Thyroid gland (tissue), 4 donors: ENCODE measurements around the gene CPA2.

ENCODE experiments used
- CTCF ChIP-seq, 6 experiments: fragments of 200-600 bp in 3 of 6; fragments of 450-650 bp in 3 of 6; sonication (generic) in 3 of 6; IDR thresholded peaks; one replicate each; pipeline ENCODE4 v1.5.1; 2016 to 2019; ENCODE audit warnings: antibody characterized with exemption in 6 of 6, mild to moderate bottlenecking in 2 of 6, inconsistent platforms in 1 of 6, moderate library complexity in 1 of 6
- POLR2A ChIP-seq, 2 donors: fragments of 450-650 bp; IDR thresholded peaks; one replicate each; pipeline ENCODE4 v1.6.1; 2017; ENCODE audit warnings: antibody characterized with exemption in 2 of 2, mild to moderate bottlenecking in 2 of 2, moderate library complexity in 1 of 2

- TF ChIP-seq CTCF (IDR thresholded peaks at IDR 0.05) (no peak), POLR2A (IDR thresholded peaks at IDR 0.05) (no peak)
Measured at GRCh38 chr7:130293521-130293920, 26.9 kb downstream of the CPA2 start.
